ENCODE results near the gene TEKT2.

DNA sequence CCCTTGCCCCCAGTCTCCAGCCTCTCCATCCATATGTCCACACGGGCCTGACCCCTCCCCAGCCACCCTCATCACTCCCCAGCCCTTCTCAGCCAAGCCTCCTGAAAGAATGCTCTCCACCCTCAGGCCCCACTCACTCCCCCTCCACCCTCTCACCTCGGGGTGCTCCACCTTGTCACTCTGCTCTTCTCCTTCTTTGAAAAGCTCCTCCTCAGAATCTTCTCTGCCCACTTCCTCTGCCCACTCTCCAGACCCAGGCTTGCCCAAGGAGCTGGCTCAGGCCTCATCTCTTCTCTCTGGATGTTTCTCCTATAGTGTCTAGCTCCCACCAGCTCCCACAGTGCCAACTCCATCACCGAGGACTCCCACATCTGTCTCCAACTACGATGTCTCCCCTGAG, 27.3 kb downstream of the TEKT2 start:
- TF ChIP-seq, protein P1, sequence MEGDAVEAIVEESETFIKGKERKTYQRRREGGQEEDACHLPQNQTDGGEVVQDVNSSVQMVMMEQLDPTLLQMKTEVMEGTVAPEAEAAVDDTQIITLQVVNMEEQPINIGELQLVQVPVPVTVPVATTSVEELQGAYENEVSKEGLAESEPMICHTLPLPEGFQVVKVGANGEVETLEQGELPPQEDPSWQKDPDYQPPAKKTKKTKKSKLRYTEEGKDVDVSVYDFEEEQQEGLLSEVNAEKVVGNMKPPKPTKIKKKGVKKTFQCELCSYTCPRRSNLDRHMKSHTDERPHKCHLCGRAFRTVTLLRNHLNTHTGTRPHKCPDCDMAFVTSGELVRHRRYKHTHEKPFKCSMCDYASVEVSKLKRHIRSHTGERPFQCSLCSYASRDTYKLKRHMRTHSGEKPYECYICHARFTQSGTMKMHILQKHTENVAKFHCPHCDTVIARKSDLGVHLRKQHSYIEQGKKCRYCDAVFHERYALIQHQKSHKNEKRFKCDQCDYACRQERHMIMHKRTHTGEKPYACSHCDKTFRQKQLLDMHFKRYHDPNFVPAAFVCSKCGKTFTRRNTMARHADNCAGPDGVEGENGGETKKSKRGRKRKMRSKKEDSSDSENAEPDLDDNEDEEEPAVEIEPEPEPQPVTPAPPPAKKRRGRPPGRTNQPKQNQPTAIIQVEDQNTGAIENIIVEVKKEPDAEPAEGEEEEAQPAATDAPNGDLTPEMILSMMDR (IDR thresholded peaks at IDR 0.05): no peak
- no peak for TF ChIP-seq POLR2A (IDR thresholded peaks at IDR 0.05)
